Activated T-cell treated with anti-CD3 and anti-CD28 coated beads, Interleukin-2, amount 50 U/mL, for 48 hours (primary cell): ENCODE data around the gene PAQR5.
"Not testable (repeated sequence)": the region's sequence is repeated elsewhere in the genome, so short reads cannot be mapped to it uniquely, and the experiment has no call there.

Experiments
- DNase-seq, 2 experiments: peaks; one replicate each; pipeline ENCODE4 v3.0.0-alpha.2; 2020

The PAQR5 gene

GRCh38 chr15:69298697-69299441 lies at the start of gene PAQR5:
Gene PAQR5 (plus strand): TSS chr15:69298912. CDS start chr15:69360081, 61,169 bp downstream.
- DNase-seq = peak; percentile 40 to 55

- no peak for DNase-seq
Measured at GRCh38 chr15:69253156-69253555, 45.6 kb upstream of the PAQR5 start.

DNA sequence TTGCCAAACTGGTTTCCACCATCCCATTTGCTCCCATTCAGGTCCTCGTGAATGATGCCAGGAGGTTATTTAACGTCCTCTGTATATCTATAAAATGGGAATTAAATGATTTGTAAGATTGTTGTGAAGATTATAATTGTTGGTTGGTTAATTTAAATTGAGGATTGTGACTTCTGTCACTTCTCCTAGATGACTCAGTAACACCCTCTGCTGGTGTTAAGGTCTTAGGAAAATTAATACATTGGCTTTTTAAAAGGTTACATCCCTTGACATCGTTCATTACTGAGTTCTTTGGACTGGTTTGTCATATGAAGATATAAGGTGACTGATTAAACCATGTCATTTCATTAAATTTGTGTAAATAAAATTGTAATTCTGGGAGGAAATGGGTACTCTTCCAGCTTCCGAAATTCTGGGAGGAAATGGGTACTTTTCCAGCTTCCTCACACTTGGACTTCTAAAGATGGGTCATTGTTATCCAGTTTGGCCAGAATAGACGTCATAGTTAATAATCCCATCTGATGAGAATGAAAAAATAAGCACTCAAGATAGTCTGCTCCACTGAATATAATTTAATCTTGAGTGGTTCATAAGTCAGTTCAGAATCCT lies 33.3 kb upstream of the PAQR5 start:
- no peak for DNase-seq

DNA sequence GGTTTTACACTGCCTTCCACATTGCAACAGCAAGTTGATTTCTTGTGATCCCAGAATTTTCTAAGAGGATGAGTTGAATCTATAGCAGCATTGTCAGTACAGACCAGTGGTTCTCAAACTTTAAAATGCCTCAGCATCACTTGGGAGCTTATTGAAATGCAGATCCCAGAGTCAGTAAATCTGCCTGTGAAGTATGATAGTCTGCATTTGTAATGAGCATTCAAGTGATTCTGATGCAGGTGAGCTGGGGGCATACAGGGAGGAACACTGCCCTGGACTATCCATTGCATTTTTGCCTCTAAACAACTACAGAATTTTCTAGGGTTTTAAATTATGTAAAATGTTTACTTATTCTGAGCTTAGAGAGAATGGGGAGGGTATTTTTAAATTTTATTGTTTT lies 27.5 kb upstream of the PAQR5 start:
- no peak for DNase-seq

- no peak for DNase-seq
Measured at GRCh38 chr15:69272139-69272538, 26.6 kb upstream of the PAQR5 start.

GRCh38 chr15:69272891-69273290 lies 25.8 kb upstream of the PAQR5 start:
- no peak for DNase-seq

DNA sequence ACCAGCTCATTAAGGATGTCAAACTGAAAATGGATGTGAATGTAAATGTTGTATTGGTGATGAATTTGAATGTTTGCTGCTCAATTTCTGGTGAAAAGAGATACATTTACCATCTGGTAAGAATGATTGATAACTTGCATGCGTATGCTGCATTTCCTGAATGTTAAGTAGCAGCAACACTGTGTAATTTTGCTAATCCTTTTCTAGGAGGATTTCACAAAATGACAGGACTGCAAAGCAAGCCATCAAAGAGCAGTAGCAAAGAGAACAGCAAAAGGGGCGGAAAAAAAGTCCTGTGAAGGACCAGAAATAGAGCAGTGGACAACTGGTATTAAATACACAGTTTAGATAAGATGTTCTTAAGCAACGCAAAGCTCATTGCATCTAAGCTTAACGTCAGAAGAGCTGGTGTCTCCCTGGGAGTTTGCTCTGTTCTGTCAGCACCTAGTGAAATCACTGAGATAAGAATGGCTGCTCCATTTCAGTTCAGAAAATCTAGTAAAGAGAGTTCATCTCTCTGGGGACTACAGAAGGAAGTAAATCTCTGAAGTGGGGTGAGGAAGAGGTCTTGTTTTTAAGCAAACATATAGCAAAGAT lies 23.5 kb upstream of the PAQR5 start:
- no peak for DNase-seq

DNA sequence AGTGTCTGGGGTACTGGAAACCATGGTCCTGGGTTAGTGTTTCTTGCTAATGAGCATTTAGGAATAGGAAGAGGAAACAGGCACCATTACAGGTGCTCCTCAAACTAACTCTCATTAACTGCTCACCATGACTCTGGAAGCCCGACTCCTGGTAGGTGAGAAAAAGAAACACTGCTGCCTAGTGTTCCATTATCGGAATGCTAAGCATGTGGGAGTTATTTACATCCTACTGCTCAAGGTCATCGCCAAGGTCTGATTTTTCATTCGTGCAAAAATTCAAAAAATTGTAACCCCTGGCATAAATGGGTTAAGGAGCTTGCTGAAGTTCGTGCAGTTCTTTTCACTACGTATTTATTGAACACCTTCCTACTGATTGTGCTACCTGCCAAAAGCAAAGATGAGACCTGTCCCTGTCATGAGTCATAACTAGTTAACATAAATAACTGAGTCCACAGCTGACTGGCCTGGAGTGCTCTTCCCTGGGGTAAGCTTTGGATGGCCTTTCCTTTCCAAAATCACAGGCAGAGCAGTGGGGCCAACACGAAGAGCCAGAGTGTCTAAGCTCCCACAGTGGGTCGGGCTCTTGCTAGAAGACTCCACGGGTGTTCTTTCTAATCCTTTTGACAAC lies 22.7 kb upstream of the PAQR5 start:
- no peak for DNase-seq

DNA sequence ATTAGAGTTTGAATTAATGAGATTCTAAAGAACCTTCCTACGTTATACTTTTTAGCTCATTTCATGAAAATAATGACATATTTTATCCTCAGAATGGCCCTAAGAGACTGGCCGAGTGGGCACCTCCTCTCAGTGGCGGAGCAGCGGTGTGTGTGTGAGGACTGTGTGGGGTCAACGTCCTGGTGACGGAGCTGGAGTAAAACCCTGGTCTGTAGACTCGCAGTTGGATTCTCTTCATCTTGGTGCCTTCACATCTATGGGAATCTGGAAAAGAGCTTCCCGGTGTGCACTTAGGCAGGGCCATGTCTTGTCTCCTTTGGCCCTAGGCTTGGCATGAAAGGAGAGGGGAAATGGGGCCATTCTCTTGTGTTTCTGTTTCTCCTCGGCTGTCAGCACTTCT lies 21.4 kb upstream of the PAQR5 start:
- DNase-seq = no peak

GRCh38 chr15:69279636-69280035 lies 19.1 kb upstream of the PAQR5 start:
- no peak for DNase-seq

DNA sequence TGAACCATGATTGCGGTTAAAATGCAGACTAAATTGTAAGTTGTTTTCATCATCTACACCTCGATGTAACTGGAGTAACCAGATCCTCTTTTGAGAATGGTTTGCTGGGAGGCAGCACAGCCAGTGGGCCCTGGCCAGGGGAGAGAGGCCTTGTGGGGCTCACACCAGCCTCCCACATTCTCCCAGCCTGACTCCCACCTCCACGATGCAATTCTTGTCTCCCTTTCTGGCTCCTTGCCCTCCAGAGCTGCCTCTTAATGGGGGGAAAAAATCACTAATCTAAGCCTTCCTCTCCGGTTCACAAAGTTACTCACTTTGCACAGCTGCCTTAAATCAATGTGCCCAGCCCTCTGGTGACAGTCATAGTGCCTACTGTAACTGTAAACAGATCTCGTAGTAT lies 17.9 kb upstream of the PAQR5 start:
- no peak for DNase-seq

DNA sequence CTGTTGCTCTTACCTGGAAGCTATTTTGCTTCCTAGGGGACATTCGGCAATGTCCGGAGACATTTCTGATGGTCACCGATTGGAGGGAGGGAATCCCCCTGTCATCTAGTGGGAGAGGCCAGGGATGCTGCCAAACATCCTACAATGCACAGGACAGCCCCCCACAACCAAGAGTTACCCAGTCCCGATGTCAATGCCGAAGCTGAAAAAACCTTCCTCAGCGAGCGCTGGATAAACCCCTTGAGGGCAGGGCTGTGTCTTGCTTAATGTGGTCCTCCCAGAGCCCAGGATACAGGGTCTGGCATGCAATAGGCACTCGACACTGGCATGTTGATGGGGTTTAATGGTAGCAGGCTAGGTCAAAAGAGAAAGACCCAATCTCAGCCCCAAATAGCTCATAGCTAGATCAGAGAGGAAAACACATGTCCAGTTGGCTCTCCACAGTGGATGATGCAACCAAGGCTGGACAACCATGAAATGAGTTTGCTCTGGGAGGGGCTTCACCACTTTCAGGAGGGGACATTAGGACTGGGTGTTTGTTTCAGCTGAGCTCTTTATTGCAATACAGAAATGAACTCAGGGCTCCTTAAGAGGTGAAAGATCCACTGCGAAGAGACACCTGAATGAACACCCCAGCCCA lies 16.5 kb upstream of the PAQR5 start:
- DNase-seq = no peak

DNA sequence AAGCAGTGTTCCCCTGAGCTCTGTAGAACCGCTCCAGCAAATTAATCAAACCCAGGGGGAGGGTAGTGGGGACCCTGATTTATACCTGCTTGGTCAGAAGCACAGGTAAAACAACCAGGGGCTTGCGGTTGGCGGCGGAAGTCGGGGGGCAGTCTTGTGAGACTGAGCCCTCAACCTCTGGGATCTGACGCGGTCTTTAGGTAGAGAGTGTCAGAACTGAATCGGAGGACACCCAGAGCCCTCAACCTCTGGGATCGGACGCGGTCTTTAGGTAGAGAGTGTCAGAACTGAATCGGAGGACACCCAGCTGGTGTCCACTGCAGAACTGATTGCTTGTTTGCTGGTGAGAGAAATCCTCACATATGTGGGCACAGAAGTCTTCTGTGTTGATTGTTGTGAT lies 12.9 kb upstream of the PAQR5 start:
- DNase-seq = no peak

DNA sequence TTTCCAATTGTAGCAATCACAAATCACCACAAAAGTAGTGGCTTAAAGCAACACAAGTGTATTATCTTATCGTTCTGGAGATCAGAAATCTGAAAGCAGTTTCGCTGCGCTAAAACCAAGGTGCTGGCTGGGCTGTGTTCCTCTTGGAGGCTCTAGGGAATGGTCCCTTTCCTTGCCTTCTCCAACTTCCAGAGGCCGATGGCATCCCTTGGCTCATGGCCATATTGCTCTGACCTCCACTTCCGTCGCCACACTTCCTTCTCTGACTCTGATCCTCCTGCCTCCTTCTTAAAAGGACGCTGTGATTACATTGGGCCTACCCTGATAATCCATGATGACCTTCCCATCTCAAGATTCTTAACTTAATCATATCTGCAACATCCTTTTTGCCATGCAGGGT lies 10.7 kb upstream of the PAQR5 start:
- DNase-seq = no peak

GRCh38 chr15:69288531-69289341 lies 10.0 kb upstream of the PAQR5 start:
- DNase-seq = no peak

DNA sequence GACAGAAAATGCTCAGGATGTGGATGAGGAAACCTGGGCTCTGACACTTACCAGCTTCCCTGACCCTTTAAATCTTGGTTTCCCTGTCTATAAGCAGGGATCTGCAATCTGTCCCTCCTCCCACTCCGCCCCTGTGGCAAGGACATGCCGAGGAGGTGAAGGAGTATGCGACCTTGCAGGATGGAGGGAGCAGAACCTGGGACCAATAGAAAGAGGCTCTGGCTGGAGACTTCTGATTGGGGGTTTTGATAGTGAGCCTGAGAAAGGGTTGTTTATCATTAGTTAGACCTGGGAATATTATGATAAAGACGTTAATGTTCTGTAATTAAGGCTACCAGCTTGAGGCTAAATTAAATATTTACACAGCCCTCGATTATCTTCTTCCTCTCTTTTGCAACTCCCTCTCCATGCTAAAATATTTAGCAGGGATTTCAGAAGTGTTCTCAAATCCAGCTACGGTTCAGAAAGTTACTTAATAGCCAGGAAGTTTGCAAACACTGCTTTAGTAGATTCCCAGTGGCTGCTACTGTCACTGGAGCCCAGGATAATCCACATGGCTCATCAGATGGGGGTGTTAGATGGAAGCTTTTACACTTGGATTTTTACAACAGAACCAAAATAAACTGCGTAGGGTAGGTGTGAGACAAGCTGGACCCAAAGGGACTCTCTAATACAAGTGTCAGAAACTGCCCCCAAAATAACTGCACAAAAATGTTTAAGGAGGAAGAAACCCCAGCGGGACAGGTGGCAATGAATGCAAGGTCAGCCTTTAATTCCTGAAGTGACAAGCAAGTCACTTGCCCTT lies 9.2 kb upstream of the PAQR5 start:
- DNase-seq = no peak

GRCh38 chr15:69290346-69291164 lies 8.2 kb upstream of the PAQR5 start:
- no peak for DNase-seq

GRCh38 chr15:69291651-69292050 lies 7.1 kb upstream of the PAQR5 start:
- not testable (repeated sequence) for DNase-seq

DNA sequence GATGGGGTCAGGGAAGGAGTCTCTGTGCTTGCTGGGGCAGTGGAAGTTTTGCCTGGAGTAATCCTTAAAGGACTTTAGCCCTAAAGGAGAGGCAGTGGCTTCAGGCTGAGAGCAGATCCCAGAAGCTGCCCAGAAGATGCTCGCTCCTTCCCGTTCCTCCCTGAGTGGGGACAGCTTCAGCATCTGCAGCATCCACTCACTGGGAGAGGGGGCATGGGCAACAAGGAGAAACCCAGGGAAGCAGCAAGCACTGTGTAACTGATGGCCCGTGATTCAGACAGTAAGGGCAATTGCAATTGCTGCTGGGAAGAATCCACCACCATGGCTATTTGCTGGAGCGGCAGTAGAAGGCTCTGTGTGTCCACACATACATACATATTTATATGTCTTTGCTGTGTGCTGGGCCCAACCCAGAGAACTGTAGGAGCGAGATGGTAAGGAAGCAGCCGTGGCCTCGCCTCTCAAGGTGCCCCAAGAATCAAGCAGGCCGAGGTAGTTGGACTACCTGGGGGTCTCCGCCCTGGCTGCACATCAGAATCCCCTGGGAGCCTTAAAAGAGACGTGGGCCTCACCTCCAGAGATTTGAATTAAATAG lies 5.8 kb upstream of the PAQR5 start:
- no peak for DNase-seq
